WTC11 (cell line): ENCODE measurements around the gene AKR1B15. TPM values are rescaled to one million over a fixed set of nuclear protein-coding genes. Genes with fewer than 3 reads are reported as not detected.

Experiments
- ATAC-seq: fragments of 200-7000 bp; cut with Tn5 transposase; 2 replicates; pipeline ENCODE4 v1.10.0; 2021; ENCODE audit warnings: mild to moderate bottlenecking, moderate library complexity
- CTCF ChIA-PET: fragments of 300-600 bp; sonication (Branson Sonifier 250); formaldehyde crosslinking; loops from one replicate; lab custom pipeline; 2021; ENCODE audit warnings: antibody characterized with exemption; lab: Charles Lee
- POLR2A ChIA-PET: fragments of 350-600 bp; sonication (Branson Sonifier 250); formaldehyde crosslinking; loops from one replicate; lab custom pipeline; 2021; ENCODE audit warnings: antibody characterized with exemption; lab: Charles Lee
- DNase-seq: peaks from one replicate; pipeline ENCODE4 v3.0.0; 2021; ENCODE audit warnings: low spot score
- H3K27ac Mint-ChIP-seq: 2 replicates; pipeline ENCODE4 v1.8.0; 2021; ENCODE audit warnings: mixed read lengths
- H3K27me3 Mint-ChIP-seq: 2 replicates; pipeline ENCODE4 v1.8.0; 2021; ENCODE audit warnings: low read depth, mild to moderate bottlenecking, moderate library complexity, mixed read lengths
- H3K36me3 Mint-ChIP-seq: 2 replicates; pipeline ENCODE4 v1.8.0; 2021; ENCODE audit warnings: mixed read lengths
- H3K4me1 Mint-ChIP-seq: 2 replicates; pipeline ENCODE4 v1.8.0; 2022; ENCODE audit warnings: mixed read lengths
- H3K4me3 Mint-ChIP-seq: 2 replicates; pipeline ENCODE4 v1.8.0; 2021; ENCODE audit warnings: mild to moderate bottlenecking, moderate library complexity, mixed read lengths
- H3K9me3 Mint-ChIP-seq: 2 replicates; pipeline ENCODE4 v1.8.0; 2021; ENCODE audit warnings: mixed read lengths
- CREM ChIP-seq: sonication (generic); formaldehyde crosslinking; IDR thresholded peaks from 2 replicates; pipeline ENCODE4 v1.8.1; 2022; ENCODE audit warnings: mild to moderate bottlenecking, missing genetic modification reagents, moderate library complexity
- ESRRA ChIP-seq: sonication (generic); formaldehyde crosslinking; IDR thresholded peaks from 2 replicates; pipeline ENCODE4 v1.8.1; 2022; ENCODE audit warnings: mild to moderate bottlenecking, missing genetic modification reagents, borderline replicate concordance
- IRF2 ChIP-seq: sonication (generic); formaldehyde crosslinking; IDR thresholded peaks from 2 replicates; pipeline ENCODE4 v1.8.0; 2022; ENCODE audit warnings: low read depth, missing genetic modification reagents, borderline replicate concordance
- MYBL2 ChIP-seq: sonication (generic); formaldehyde crosslinking; IDR thresholded peaks from 2 replicates; pipeline ENCODE4 v1.8.1; 2023; ENCODE audit warnings: mild to moderate bottlenecking, moderate library complexity, missing genetic modification reagents
- NFE2L1 ChIP-seq: sonication (generic); formaldehyde crosslinking; IDR thresholded peaks from 2 replicates; pipeline ENCODE4 v1.8.1; 2023; ENCODE audit warnings: missing genetic modification reagents
- NFYB ChIP-seq: sonication (generic); formaldehyde crosslinking; conservative IDR thresholded peaks from 2 replicates; pipeline ENCODE4 v1.8.0; 2022; ENCODE audit warnings: low read depth, missing genetic modification reagents
- NR1H2 ChIP-seq: sonication (generic); formaldehyde crosslinking; IDR thresholded peaks from 2 replicates; pipeline ENCODE4 v1.9.0; 2021; ENCODE audit warnings: mild to moderate bottlenecking, moderate library complexity, missing genetic modification reagents
- NR2C2 ChIP-seq: sonication (generic); formaldehyde crosslinking; IDR thresholded peaks from 2 replicates; pipeline ENCODE4 v1.8.0; 2022; ENCODE audit warnings: mild to moderate bottlenecking, missing genetic modification reagents
- NR3C1 ChIP-seq: sonication (generic); formaldehyde crosslinking; conservative IDR thresholded peaks from 2 replicates; pipeline ENCODE4 v1.8.1; 2023; ENCODE audit warnings: low read depth, mild to moderate bottlenecking, missing genetic modification reagents
- OVOL2 ChIP-seq: fragments of 250-450 bp; sonication (Bioruptor Pico); IDR thresholded peaks from 2 replicates; pipeline ENCODE4 v1.9.0; 2021; ENCODE audit warnings: mild to moderate bottlenecking, borderline replicate concordance
- SMAD4 ChIP-seq: sonication (generic); formaldehyde crosslinking; IDR thresholded peaks from 2 replicates; pipeline ENCODE4 v1.8.0; 2022; ENCODE audit warnings: mild to moderate bottlenecking, missing genetic modification reagents
- TEAD4 ChIP-seq: sonication (generic); formaldehyde crosslinking; IDR thresholded peaks from 2 replicates; pipeline ENCODE4 v1.8.0; 2022; ENCODE audit warnings: mild to moderate bottlenecking, missing genetic modification reagents
- TP53 ChIP-seq: sonication (generic); formaldehyde crosslinking; IDR thresholded peaks from 2 replicates; pipeline ENCODE4 v1.8.1; 2023; ENCODE audit warnings: mild to moderate bottlenecking, missing genetic modification reagents
- ZNF121 ChIP-seq: sonication (generic); formaldehyde crosslinking; IDR thresholded peaks from 2 replicates; pipeline ENCODE4 v1.8.0; 2023; ENCODE audit warnings: missing genetic modification reagents
- ZNF423 ChIP-seq: fragments of 250-450 bp; sonication (Bioruptor Pico); IDR thresholded peaks from 2 replicates; pipeline ENCODE4 v2.1.2; 2022; ENCODE audit warnings: mild to moderate bottlenecking, moderate library complexity
- total RNA-seq: library from RNA; stranded (reverse); gene quantifications from 3 replicates; pipeline ENCODE4 v1.2.3, GENCODE V29; 2021
- TF ChIP-seq, protein P1 (sequence below): sonication (generic); formaldehyde crosslinking; IDR thresholded peaks from 2 replicates; pipeline ENCODE4 v1.8.0; 2023; ENCODE audit warnings: mild to moderate bottlenecking, missing genetic modification reagents
- TF ChIP-seq, protein P2 (sequence below): sonication (generic); formaldehyde crosslinking; IDR thresholded peaks from 2 replicates; pipeline ENCODE4 v1.8.0; 2022; ENCODE audit warnings: missing genetic modification reagents
- TF ChIP-seq, protein P3 (sequence below): sonication (generic); formaldehyde crosslinking; IDR thresholded peaks from 2 replicates; pipeline ENCODE4 v1.8.1; 2023; ENCODE audit warnings: mild to moderate bottlenecking, missing genetic modification reagents, moderate library complexity
- TF ChIP-seq, protein P4 (sequence below): sonication (generic); formaldehyde crosslinking; IDR thresholded peaks from 2 replicates; pipeline ENCODE4 v1.8.1; 2023; ENCODE audit warnings: mild to moderate bottlenecking, missing genetic modification reagents, moderate library complexity
- TF ChIP-seq, protein P5 (sequence below): fragments of 200-600 bp; IDR thresholded peaks from 2 replicates; pipeline ENCODE4 v1.8.0; 2022; ENCODE audit warnings: antibody characterized with exemption
- TF ChIP-seq, protein P6 (sequence below): sonication (generic); formaldehyde crosslinking; IDR thresholded peaks from 2 replicates; pipeline ENCODE4 v1.8.1; 2022; ENCODE audit warnings: missing genetic modification reagents, borderline replicate concordance

The AKR1B15 gene
- total RNA-seq, 1 experiment from 2014 or later = not detected

DNA sequence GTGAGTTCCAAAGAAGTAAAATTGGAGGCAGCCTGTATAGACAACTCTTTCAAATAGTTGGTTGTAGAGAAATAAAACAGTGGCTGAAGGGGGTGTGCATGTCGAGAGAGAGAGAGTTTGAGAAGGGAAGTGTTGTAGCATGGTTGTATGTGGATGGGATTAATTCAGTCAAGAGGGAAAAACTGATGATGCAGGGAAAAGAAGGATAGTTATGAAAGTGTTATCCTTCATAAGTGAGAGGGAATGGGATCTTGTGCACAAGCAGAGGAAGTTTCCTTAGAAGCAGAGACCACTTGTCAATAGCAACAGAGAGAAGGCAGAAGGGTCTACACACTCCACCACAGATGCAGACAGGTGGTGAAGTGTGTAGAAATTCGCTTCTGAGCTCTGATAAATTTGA lies 67.7 kb downstream of the AKR1B15 start (continued):
- TF ChIP-seq, protein P1, sequence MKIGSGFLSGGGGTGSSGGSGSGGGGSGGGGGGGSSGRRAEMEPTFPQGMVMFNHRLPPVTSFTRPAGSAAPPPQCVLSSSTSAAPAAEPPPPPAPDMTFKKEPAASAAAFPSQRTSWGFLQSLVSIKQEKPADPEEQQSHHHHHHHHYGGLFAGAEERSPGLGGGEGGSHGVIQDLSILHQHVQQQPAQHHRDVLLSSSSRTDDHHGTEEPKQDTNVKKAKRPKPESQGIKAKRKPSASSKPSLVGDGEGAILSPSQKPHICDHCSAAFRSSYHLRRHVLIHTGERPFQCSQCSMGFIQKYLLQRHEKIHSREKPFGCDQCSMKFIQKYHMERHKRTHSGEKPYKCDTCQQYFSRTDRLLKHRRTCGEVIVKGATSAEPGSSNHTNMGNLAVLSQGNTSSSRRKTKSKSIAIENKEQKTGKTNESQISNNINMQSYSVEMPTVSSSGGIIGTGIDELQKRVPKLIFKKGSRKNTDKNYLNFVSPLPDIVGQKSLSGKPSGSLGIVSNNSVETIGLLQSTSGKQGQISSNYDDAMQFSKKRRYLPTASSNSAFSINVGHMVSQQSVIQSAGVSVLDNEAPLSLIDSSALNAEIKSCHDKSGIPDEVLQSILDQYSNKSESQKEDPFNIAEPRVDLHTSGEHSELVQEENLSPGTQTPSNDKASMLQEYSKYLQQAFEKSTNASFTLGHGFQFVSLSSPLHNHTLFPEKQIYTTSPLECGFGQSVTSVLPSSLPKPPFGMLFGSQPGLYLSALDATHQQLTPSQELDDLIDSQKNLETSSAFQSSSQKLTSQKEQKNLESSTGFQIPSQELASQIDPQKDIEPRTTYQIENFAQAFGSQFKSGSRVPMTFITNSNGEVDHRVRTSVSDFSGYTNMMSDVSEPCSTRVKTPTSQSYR (CRISPR knock-in tag) = no peak
- no peak for TF ChIP-seq CREM

DNA sequence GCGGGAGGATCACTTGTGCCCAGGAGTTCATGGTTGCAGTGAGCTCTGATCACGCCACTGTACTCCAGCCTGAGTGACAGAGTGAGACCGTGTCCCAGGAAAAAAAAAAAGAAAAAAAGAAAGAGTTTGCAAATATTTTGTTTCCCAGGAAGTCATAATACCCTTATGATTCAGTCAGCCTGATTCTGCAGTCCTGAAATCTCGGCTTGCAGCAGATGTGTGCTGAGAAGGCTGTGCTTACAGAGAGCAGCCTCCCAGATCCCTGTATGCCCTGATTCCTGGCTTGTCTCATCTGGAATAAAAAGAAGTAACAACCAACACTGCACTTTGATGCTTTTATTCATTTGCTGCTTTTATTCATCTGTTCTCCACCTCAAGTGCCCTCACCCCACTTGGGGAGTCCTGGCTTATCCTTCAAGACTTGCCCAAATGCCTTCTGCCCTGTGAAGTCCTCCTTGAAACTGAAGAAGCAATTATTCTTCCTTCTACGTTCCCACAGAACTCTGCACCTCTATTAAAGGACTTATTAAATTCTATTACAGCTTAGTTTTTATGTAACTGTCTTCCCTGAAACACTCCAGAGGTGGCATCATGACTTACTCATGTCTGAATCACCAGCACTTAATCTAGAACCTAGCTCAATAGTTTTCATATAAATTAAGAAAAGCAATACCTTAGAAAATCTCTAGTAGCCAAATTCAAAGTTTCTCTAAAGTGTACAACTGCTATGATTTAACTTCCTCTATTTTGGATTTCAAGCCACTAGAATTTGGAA lies 70.0 kb downstream of the AKR1B15 start:
- H3K27ac Mint-ChIP-seq = no peak overlapping the region
- peaks cover 9% of the 10 kb centered on the region for H3K27me3 Mint-ChIP-seq
- no peaks in the 10 kb centered on the region for H3K9me3 Mint-ChIP-seq
- H3K36me3 Mint-ChIP-seq = no peaks in the 10 kb centered on the region
- DNase-seq (no peak), ATAC-seq (no peak)
- H3K4me1 Mint-ChIP-seq = peaks cover 6% of the 10 kb centered on the region; the same call in 1 of the 2 replicates
- ChIA-PET POLR2A (no interaction called here), CTCF (interaction anchor here (1.0 kb wide), 1 partner anchor 187 kb away, joined by 3 read pairs; no protein-coding TSS in a partner anchor)
- TF ChIP-seq IRF2 = no peak
- TF ChIP-seq, protein P2, sequence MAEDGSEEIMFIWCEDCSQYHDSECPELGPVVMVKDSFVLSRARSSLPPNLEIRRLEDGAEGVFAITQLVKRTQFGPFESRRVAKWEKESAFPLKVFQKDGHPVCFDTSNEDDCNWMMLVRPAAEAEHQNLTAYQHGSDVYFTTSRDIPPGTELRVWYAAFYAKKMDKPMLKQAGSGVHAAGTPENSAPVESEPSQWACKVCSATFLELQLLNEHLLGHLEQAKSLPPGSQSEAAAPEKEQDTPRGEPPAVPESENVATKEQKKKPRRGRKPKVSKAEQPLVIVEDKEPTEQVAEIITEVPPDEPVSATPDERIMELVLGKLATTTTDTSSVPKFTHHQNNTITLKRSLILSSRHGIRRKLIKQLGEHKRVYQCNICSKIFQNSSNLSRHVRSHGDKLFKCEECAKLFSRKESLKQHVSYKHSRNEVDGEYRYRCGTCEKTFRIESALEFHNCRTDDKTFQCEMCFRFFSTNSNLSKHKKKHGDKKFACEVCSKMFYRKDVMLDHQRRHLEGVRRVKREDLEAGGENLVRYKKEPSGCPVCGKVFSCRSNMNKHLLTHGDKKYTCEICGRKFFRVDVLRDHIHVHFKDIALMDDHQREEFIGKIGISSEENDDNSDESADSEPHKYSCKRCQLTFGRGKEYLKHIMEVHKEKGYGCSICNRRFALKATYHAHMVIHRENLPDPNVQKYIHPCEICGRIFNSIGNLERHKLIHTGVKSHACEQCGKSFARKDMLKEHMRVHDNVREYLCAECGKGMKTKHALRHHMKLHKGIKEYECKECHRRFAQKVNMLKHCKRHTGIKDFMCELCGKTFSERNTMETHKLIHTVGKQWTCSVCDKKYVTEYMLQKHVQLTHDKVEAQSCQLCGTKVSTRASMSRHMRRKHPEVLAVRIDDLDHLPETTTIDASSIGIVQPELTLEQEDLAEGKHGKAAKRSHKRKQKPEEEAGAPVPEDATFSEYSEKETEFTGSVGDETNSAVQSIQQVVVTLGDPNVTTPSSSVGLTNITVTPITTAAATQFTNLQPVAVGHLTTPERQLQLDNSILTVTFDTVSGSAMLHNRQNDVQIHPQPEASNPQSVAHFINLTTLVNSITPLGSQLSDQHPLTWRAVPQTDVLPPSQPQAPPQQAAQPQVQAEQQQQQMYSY (CRISPR knock-in tag) = no peak
- TF ChIP-seq, protein P3, sequence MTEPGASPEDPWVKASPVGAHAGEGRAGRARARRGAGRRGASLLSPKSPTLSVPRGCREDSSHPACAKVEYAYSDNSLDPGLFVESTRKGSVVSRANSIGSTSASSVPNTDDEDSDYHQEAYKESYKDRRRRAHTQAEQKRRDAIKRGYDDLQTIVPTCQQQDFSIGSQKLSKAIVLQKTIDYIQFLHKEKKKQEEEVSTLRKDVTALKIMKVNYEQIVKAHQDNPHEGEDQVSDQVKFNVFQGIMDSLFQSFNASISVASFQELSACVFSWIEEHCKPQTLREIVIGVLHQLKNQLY (CRISPR knock-in tag) = no peak
- no peak for TF ChIP-seq NFE2L1
- no peak for TF ChIP-seq OVOL2 (CRISPR knock-in tag)
- no peak for TF ChIP-seq MYBL2 (CRISPR knock-in tag)
- TF ChIP-seq ZNF121 (CRISPR knock-in tag) = no peak
- TF ChIP-seq, protein P4, sequence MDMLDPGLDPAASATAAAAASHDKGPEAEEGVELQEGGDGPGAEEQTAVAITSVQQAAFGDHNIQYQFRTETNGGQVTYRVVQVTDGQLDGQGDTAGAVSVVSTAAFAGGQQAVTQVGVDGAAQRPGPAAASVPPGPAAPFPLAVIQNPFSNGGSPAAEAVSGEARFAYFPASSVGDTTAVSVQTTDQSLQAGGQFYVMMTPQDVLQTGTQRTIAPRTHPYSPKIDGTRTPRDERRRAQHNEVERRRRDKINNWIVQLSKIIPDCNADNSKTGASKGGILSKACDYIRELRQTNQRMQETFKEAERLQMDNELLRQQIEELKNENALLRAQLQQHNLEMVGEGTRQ = no peak
- TF ChIP-seq NR2C2 (CRISPR knock-in tag) = no peak
- TF ChIP-seq TEAD4 = no peak
- no peak for TF ChIP-seq TP53
- TF ChIP-seq ESRRA (CRISPR knock-in tag) = no peak
- TF ChIP-seq NFYB (CRISPR knock-in tag) = no peak
- TF ChIP-seq, protein P5, sequence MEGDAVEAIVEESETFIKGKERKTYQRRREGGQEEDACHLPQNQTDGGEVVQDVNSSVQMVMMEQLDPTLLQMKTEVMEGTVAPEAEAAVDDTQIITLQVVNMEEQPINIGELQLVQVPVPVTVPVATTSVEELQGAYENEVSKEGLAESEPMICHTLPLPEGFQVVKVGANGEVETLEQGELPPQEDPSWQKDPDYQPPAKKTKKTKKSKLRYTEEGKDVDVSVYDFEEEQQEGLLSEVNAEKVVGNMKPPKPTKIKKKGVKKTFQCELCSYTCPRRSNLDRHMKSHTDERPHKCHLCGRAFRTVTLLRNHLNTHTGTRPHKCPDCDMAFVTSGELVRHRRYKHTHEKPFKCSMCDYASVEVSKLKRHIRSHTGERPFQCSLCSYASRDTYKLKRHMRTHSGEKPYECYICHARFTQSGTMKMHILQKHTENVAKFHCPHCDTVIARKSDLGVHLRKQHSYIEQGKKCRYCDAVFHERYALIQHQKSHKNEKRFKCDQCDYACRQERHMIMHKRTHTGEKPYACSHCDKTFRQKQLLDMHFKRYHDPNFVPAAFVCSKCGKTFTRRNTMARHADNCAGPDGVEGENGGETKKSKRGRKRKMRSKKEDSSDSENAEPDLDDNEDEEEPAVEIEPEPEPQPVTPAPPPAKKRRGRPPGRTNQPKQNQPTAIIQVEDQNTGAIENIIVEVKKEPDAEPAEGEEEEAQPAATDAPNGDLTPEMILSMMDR = no peak
- TF ChIP-seq, protein P6, sequence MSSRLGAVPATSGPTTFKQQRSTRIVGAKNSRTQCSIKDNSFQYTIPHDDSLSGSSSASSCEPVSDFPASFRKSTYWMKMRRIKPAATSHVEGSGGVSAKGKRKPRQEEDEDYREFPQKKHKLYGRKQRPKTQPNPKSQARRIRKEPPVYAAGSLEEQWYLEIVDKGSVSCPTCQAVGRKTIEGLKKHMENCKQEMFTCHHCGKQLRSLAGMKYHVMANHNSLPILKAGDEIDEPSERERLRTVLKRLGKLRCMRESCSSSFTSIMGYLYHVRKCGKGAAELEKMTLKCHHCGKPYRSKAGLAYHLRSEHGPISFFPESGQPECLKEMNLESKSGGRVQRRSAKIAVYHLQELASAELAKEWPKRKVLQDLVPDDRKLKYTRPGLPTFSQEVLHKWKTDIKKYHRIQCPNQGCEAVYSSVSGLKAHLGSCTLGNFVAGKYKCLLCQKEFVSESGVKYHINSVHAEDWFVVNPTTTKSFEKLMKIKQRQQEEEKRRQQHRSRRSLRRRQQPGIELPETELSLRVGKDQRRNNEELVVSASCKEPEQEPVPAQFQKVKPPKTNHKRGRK = no peak
- no peak for TF ChIP-seq CREM
- TF ChIP-seq ZNF423 (CRISPR knock-in tag) = no peak
- TF ChIP-seq SMAD4 (CRISPR knock-in tag) = no peak
- TF ChIP-seq NR3C1 = no peak
- no peak for TF ChIP-seq NR1H2 (CRISPR knock-in tag)
- no peak overlapping the region for H3K4me3 Mint-ChIP-seq
